ENCODE measurements around the gene GPC1.
A peak's percentile ranks its signal among the peaks of the same experiment; 100 is the strongest.

GPC1 gene

DNA sequence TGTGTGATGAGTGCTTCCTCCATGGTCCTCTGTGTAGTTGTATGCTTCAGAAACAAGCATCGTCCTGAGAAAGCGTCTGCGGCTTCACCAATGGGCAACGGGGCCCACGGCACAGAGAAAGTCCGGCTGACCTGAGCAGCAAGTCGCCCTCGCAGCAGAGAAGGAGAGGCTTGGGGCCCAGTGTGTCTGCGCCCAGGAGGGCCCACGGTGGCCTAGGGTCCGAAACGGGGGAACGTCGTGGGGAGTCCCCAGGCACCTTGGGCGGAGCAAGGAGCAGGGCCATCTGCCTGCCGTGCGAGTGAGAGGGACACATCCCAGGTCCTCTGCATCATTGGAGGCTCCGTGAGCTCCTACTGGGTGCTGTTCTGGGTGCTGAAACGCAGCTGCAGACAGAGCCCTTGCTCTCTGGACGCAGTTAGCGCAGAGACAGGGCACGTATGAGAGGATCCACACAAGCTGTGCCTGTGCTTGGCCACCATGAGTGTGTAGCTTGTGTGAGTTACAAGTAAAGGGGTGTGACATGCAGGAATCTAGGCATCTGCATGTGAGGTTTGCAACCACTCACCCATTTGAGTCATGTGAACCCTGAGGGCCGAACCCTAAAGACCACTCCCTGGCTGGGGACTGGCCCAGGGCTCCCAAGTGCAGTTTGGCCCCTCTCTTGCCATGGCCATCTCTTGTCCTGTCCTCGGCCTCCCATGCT lies 10.6 kb downstream of the GPC1 start:
- DNase-seq = no peak

DNA sequence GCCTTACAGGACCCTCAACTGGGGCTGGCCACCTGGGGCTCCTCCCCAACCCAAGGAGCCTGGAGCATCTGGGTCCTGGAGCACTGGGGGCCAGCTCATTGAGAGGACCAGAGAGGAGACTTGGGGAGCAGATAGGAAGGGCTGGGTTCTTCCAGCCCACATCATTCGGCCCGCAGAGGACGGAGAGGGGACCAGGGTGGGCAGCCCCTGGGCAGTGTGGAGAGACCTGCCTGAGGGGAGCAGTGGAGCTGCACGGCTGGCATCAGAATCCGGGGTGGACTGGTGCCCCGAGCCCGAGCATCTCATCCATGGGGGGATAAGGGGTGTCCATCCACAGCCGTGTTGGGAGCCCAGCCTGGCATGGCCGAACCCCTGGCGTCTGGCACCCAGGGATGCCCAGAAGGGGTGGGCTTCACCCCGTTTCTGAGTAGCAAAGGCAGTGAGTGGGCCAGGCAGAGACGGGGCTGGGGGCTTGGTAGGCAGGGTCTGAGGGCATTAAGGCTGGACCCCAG lies 11.3 kb downstream of the GPC1 start:
- DNase-seq = no peak

DNA sequence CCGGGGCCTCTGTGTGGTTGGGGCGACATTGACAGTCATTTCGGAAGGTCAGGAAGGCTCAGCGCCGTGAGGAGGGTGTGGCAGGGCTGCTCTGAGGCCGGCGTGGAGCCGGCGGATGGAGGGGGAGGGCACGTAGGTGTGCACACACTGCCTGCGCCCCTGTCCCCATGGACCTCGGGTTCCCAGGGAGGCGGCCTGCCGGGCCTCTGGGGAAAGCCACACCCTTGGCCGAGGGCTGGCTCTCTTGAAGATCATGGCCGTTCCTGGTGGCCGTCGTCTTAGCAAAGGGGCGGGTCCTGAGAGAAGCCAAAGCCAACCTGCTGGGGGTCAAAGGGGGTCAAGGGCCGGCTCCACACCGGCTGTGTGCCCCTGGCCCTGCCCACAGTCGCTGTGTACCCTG lies 11.9 kb downstream of the GPC1 start:
- no peak for DNase-seq

DNA sequence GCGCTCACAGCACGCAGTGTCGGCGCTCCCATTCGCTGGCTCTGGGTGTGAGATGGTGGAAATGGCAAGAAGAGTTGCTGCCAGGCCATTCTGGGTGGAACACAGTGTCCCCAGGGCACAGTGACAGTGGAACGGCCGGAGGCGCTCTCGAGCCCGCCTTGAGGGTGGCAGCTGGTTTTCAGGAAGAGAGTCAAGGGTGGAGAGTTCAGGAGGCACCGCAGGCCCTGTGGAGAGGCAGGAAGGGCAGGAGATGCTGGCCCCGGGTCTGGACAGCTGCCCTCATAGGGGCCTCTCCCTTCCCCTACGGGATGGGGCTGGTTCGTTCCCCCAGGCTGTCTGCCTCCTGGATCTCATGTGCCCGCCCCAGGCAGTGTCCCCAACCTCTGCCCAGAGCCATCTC lies 12.5 kb downstream of the GPC1 start:
- DNase-seq = no peak

DNA sequence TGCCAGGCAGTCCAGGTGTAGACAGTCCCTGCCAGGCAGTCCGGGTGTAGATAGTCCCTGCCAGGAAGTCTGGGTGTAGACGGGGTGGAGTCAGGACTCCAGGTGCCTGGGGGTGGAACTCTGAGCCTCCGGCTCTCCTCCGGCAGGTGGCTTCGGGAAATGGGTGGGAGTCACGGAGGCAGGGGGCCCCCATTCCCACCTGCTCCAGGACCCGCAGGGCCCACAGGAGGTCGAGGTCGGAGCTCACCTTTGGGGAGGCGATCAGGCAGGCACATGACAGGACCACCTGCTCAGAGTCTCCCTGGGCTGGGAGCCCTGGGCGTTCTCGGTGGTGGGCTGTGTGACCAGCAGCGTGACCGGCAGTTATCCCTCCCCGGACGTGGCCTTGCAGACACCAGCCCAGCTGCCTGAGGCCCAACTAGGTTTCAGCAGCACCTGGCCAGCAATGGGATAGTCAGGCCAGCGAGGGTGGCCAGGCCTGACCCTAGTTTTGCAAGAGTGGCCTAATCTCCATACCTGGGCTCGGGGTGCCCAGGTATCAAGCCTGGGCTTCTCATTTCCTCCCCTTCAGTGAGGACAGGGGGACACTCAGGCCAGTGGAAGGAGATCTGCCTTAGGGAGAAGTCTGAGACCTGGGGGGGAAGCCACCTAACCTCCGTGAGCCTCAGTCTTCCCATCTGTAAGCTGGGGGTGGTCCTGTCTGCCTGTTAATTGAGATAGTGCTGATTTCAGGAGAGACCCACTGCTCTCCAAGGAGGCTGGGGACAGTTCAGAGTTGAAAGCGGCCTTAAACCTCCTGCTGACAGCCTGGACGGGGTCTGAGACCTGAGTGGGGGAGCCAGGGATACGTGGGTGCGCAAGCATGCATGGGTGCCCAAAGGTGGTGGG lies 13.2 kb downstream of the GPC1 start:
- no peak for DNase-seq

DNA sequence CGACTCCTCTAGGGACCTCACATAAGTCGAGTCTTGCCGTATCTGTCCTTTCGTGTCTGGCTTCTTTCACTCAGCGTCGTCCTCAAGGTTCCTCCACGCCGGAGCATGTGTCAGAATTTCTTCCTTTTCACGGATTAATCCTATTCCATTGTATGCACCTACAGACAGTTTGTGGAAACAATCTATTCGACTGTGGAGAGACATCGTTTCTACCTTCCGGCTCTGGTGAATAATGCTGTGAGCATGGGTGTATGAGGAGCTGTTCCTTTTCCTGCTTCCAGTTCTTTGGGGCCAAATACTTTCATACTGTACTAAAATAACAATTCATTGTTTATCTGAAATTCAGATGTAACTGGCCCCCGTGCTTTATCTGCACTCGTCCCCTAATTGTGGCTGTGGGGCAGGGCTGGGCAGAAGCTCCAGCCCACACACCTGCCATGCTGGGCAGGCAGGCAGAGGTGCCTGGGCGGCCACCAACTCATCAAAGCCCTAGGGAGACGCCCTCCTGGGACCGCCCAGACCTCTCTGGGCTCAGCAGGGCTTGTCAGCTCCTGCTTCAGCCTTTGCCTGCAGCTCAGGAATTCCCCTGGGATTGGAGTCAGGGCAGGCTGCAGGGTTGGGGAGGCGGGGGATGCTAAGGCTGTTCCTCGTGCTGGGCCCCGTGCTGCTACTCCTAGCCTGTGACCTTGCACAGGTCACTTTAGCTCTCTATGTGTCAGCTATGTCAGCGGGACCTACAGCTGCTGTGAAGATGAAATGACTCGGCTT lies 14.5 kb downstream of the GPC1 start:
- DNase-seq = peak; percentile 79

DNA sequence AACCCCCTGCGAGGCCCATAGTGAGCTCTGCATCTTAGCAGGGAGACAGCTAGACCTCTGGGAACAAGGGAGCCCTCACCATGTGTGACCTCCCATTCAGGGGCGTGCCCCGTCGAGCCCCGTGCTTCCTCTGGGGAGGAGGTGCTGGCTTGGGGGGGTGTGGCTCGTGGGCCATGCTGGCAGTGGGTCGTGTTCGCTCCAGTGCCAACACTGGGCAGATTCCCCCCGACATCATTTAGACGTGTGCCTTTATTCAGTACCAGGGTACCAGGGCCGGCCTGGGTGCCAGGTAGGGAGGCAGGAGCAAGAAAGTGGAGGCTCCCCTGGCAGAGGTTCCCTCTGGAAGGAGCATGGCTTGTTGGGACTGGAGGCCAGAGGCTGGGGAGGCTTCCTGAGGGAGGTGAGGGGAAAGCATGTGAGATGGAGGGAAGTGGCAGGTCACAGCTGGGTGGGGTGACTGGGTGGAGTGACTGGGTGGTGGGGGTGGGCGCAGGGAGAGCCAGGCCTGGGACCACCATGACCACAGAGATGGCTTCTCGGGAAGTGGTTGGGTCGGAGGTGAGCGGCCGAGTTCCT lies 15.2 kb downstream of the GPC1 start:
- no peak for DNase-seq

DNA sequence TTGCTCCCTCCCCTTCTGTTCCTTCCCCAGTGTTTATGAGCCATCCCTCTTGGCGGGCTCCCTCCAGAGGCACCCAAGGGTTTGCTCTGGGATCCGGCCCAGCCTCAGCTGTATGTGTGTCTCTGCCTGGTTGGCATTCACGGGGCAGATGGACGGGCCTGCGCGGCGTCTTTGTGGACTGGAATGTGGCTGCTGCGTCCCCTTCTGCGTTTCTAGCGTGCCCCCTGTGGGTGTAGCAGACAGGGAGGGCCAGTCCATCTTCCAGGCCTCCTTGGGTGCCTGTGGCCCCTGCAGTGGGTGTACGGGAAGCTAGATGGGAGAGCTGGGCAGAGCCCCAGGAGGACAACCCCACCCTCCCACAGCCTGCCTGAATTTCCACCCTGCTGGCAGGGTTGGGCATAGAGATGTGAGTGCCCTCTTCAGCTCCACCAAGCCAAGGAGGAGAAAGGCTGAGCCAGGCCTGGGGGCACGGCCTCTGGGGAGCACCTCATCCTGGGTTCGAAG lies 15.7 kb downstream of the GPC1 start:
- DNase-seq = no peak

DNA sequence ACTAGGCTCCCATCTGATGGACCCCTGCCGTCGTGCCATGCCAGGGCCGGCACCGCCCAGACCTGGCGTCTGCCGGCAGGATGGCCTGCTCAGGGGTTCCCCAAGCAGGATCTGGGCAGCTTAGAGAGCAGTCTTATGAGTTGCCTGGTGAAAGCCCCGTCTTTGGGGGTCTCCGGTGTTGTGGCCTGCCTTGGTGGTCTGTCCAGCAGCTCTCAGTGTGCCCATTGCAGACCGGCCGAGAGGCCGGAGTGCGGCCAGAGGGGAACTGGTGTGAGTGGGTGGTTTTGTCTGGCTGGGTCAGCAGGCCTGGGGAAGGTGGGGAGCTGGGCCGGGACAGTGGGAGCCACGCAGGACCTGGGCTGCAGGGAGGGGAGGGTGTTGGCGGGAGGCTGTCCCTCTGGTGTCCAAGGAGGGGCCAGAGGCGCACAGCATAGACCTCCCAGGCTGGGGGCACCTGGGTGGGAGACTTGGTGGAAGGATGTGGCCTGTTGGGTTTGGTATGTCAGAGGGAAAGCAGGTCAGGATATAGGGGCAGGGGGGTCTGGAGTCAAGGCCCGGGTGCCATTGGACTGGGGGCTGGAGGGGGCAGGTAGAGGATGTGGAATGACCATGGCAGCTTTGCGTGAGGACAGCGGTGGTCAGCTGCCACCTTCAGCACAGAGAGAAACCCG lies 16.5 kb downstream of the GPC1 start:
- no peak for DNase-seq

DNA sequence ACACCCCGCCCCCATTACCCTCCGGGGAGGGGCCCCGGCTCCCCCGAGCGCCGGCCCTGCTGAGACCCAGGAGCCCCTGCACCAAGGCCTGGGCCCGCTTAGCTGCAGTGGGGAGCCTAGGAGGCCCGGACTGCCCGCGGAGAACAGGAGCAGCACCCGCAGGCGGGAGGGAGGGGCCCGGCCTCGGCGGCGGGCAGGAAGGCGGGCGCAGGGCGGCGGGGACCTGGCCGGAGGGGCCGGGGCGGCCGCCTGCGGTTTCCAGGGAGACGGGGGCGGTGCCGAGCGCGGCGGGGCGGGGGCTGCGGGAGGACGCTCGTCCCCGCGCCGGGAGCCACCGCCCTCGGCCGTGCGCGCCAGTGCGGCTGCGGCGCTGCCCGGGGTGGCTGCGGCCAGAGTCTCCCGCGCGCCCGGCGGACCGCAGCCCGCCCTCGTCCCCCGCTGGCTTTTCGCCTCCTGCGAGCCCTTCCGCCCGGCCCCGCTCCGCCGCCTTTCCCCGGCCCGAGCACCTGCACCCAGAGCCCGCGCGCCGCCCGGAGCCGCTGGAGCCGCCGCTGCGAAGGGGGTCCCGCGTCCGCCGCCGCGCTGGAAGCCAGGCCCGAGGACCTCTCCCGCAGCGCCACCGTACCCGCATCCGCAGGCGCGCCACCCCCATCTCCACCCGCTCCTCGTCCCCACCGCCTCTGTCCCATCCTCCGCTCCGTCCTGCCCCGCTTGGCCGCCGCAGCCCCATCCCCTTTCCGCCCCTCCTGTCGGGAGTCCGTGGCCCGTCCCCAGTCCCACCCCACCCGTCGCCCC lies 17.2 kb downstream of the GPC1 start:
- DNase-seq = peak; percentile 84

DNA sequence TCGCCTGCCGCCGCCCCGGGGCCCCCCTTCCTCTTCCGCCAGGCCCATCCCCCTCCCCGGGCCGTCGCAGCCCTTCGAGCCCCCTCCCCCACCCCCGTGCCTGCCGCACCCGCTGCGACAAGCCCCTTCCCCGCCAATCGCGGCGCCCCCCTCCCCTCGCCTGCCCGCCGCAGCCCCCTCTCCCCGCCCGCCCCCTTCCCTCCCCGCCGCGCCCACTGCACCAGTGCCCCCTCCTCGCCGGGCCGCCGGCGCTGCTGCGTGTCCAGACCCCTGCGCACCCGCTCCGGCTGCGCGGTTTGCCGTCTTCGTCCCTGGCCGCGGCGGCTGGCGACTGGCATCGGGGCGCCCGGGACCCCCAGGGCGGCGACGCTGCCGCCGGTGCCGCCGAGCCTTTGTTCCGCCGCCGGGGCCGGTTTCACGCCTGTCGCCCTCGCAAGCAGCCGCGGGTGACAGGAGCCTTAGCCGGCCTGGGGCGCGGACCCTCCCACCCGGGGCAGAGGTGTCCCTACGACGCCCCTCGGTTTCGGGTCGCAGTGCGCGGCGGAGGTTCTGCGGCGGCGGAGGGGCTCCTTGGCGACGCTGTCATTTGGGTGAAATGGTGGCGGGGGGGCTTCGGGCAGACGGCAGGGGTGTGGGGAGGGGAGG lies 18.1 kb downstream of the GPC1 start:
- no peak for DNase-seq

DNA sequence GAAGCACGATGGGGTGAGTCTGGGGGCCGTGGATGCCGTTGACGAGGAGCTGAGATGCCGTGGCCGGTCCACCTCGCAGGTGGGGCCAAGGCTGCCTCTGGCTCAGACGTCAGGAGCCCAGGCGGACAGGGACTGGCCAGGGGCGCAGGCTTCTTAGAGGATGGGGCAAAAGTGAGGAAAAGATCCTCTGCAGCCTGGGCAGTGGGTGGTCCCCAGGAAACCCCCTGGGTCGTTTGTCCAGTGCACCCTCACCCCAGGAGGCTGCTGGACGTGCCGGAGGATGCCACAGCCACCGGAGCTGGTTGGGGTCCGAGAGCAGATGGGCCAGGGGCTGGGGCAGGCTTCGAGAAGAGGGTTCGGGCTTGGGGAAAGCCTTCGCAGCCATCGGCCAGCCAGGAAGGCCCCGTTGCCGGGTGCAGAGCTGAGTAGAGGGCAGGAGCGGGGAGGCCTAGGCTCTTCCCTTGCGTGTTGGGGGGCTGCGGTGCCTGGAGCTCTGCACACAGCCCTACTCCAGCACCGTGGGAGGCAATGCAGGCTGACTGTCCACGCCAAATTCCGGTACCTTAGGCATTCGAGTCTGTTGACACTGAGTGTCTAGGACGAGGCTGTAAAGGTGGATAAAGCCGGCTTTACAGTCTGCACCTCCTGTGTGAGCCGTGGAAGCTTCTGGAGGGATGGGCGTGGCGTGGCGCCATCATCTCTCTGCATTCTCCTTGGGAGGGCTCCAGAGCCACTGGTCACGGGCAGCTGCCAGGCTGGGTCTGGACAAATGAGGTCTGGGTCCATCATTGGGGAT lies 18.8 kb downstream of the GPC1 start:
- no peak for DNase-seq

DNA sequence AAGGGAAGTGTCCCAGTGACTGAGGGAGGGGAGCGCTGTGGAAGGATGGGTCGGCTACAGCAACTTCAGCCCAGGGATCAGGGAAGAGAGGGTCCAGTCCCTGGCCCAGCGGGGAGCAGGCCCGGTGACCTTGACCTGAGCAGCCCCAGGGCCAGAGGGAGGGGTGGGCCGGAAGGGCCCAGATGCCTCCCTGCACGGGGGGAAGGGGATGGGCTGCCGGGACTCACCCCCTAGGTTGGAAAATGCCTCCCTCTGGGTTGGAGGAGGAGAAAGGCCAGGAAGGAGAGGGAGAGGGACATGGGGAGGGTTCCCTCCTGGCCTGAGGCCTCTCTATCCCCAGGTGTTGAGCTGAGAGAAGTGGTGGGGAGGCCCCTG lies 19.8 kb downstream of the GPC1 start:
- no peak for DNase-seq

DNA sequence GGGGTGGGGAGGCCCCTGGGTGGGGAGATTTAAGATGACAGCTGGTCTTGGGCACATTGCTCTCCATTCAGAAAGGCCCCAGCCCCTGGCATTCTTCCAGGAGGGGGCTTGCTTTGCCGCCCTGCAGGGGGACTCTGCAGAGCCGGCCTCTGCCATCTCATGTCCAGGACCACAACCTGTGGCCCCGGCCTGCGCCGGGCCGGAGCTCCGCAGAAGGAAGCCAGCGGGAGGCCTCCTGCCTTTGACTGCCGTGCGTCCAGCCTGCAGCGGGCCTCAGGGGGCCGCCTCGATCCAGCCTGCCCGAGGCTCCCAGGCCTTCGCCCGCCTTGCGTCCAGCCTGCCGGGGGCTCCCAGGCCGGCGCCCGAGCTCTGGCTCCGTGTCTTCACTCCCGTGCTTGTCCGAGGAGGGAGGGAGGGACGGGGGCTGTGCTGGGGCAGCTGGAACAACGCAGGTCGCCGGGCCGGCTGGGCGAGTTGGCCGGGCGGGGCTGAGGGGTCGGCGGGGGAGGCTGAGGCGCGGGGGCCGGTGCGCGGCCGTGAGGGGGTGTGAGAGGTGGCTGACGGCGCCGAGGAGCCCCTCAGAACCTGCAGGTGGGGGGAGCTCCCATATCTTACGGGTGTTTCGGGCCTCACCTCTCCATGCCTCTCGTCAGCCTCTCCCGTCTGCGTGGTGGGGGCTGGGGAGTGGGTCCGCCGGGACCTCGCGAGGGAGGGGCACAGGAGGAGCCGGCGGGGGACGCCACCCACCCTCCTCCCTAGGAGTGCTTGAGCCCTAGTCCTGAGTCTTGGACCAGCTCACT lies 20.4 kb downstream of the GPC1 start:
- peak; percentile 84 for DNase-seq

DNA sequence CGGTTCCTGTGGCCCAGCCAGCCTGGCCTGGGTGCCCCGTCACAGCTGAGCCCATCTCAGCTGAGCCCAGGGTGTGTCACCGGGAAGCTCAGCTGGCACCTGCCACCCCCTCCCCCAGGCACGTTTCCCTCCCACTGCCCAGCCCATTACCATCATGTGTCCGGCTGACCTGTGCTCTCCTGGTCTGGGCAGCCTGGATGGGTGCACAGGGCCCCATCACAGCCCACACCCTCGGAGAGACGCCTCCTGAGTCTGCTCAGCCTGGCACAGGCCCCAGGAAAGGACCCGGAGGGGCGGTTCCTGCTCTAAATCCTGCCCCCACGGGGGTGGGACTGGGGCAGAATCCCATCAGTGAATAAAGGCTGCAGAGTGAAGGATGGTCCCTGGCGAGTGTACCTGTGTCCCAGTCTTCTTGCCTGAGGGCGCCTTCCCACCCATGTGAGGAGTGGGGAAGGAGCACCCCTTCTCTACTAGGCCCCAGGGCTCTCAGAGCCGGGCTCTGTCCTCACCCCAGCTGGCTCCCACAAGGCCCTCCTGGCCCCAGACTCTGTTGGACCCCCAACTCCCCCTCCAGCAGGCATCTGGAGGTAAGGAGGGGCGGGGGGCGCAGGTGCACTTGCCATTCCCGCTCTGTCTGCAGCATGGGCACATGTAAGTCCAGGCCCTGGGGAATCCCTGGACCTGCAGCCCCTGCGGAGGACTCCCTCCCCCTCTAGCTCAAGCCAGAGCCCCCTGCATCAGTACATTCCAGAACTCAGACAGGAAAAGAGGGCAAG lies 21.2 kb downstream of the GPC1 start:
- DNase-seq = no peak

DNA sequence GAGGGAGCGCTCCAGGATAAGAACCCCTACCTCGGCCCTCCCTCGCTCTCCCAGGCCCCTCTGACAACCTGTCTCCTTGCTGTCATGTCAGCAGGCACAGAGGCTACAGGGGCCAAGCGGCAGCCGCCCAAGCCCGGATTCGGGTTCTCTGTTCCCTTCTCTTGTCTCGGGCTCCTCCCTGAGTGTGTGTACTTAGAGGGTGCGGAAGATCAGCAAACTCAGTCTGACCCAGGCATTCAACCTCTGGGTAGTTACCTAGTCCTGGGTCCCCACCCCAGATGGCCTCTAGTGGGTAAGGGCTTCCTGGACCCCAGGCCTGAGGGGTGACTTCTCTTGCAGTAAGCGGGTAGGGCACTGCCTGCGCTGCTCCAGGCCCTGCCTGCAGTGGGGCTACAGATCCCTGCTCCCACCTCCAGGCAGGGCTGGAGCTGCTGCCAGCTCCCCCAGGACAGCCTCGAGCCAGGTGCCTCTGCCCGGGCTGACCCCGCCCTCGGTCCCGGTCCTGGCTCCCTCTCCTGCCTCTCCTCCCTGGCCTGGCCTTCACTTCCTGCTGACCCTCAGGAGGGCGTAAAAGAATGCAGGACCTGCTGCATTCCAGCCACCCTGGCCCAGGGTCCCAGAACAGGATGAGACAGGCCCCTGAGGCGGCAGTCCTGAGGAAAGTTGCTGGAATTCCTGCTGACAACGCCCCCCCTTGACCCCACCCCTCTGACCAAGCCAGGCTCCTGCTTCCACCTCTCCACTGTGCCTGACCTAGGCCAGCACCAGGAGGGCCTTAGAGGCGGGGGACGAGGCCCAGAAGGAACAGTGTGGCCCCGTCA lies 22.0 kb downstream of the GPC1 start:
- DNase-seq = peak; percentile 99

All from islet precursor cell (in vitro differentiated cells).